Stomach (tissue), 19 donors: ENCODE results near the gene ABCB7. TPM values are rescaled to one million over a fixed set of nuclear protein-coding genes. Genes with fewer than 3 reads are reported as not detected.
"Not testable (repeated sequence)": the region's sequence is repeated elsewhere in the genome, so short reads cannot be mapped to it uniquely, and the experiment has no call there.

Experiments
- DNase-seq, 2 donors: peaks; one replicate each; pipeline versions ENCODE4 v3.0.0 to v3.0.0-alpha.2; 2013 to 2019
- H3K27ac ChIP-seq, 5 donors: fragments of 200-600 bp in 4 of 5; sonication (generic) in 4 of 5; one replicate each; pipeline ENCODE4 v1.5.1; 2013 to 2019; ENCODE audit warnings: mild to moderate bottlenecking in 1 of 5, moderate library complexity in 1 of 5
- H3K27me3 ChIP-seq, 3 donors: fragments of 200-600 bp; sonication (generic); one replicate each; pipeline ENCODE4 v1.5.1; 2017 to 2019; ENCODE audit warnings: mixed run types in 1 of 3
- H3K36me3 ChIP-seq, 4 donors: fragments of 200-600 bp; sonication (generic); 1 replicate in 3 of 4; 2 replicates in 1 of 4; pipeline ENCODE4 v1.5.1; 2016 to 2019
- H3K4me1 ChIP-seq, 4 donors: fragments of 200-600 bp; sonication (generic); one replicate each; pipeline ENCODE4 v1.5.1; 2016 to 2019
- H3K4me3 ChIP-seq, 4 donors: fragments of 200-600 bp; sonication (generic) in 3 of 4; one replicate each; pipeline ENCODE4 v1.5.1; 2016 to 2019; ENCODE audit warnings: mild to moderate bottlenecking in 1 of 4
- H3K9me3 ChIP-seq, 4 donors: fragments of 200-600 bp; sonication (generic); one replicate each; pipeline ENCODE4 v1.5.1; 2016 to 2019
- EP300 ChIP-seq: sonication (generic); formaldehyde crosslinking; IDR thresholded peaks from one replicate; pipeline ENCODE4 v1.6.1; 2017; ENCODE audit warnings: antibody characterized with exemption
- POLR2A ChIP-seq, 4 donors: fragments of 450-650 bp; IDR thresholded peaks; one replicate each; pipeline ENCODE4 v1.6.1; 2016; ENCODE audit warnings: antibody characterized with exemption in 4 of 4, control low read depth in 2 of 4, mild to moderate bottlenecking in 1 of 4, moderate library complexity in 1 of 4
- POLR2AphosphoS5 ChIP-seq, 3 donors: sonication (generic); formaldehyde crosslinking; IDR thresholded peaks; one replicate each; pipeline ENCODE4 v1.6.1; 2016; ENCODE audit warnings: antibody characterized with exemption in 3 of 3
- WGBS, 5 donors: extraction: QIAGEN DNeasy Blood & Tissue Kit in 3 of 5; methylation state at CpG; one replicate each; pipeline versions ENCODE4 v1.1.5 to v1.1.7; 2013 to 2018; 5-methylcytosine and 5-hydroxymethylcytosine counted together
- intact Hi-C: fragments of 100-400 bp; cut with DNase I; formaldehyde crosslinking; loops from one replicate; pipeline ENCODE4 v1.15.1; 2023; ENCODE audit warnings: low total_unique reads
- long read RNA-seq, 10 donors: transcript quantifications; one replicate each; lab custom pipeline, GENCODE V29; 2026
- polyA plus RNA-seq, 3 donors: library from polyadenylated mRNA; stranded (reverse); fragments of 200-250 nt; gene quantifications; one replicate each; pipeline ENCODE4 v1.2.3, GENCODE V29; 2013
- total RNA-seq, 5 donors: library from RNA; depleted of rRNA; stranded (reverse); fragments of >200 nt; gene quantifications; one replicate each; pipeline versions ENCODE4 v1.1.0 to v1.2.3, GENCODE V29; 2014 to 2016
- TF ChIP-seq, protein P1 (sequence below), 7 experiments: fragments of 450-650 bp in 4 of 7; fragments of 200-600 bp in 3 of 7; sonication (generic) in 3 of 7; IDR thresholded peaks; one replicate each; pipeline ENCODE4 v1.5.1; 2016 to 2019; ENCODE audit warnings: antibody characterized with exemption in 7 of 7, control low read depth in 2 of 7, mild to moderate bottlenecking in 1 of 7
- donor health status: healthy with polysubstance abuse.
- donor health status: Bipolar disorder and iron deficiency.
- donor health status: healthy.

ABCB7 gene
- total RNA-seq: 100 to 1,000 TPM in 1 of 5 donors, 10 to 100 TPM in 2, 1 to 10 TPM in 2; 6.2 to 108 (median 10.5) TPM
- polyA plus RNA-seq: 1 to 10 TPM; 3.9 to 8.0 (median 7.0) TPM
- long read RNA-seq, donor 1: 0 reads
- long read RNA-seq, donor 2, full-length matches to known transcripts: 2 of 2 reads
- long read RNA-seq, donor 2, partial matches to known transcripts: 0 of 2 reads
- long read RNA-seq, donor 2, other reads (novel, unspliced or antisense): 0 of 2 reads
- long read RNA-seq, donor 3, partial matches to known transcripts: 0 of 3 reads
- long read RNA-seq, donor 3, other reads (novel, unspliced or antisense): 0 of 3 reads
- long read RNA-seq, donor 4, partial matches to known transcripts: 0 of 1 reads
- long read RNA-seq, donor 4, other reads (novel, unspliced or antisense): 0 of 1 reads
- long read RNA-seq, donor 5, partial matches to known transcripts: 0 of 2 reads
- long read RNA-seq, donor 5, other reads (novel, unspliced or antisense): 0 of 2 reads
- long read RNA-seq, donor 6, full-length matches to known transcripts: 9 of 15 reads
- long read RNA-seq, donor 6, partial matches to known transcripts: 6 of 15 reads
- long read RNA-seq, donor 6, other reads (novel, unspliced or antisense): 0 of 15 reads
- long read RNA-seq, donor 7, partial matches to known transcripts: 0 of 2 reads
- long read RNA-seq, donor 7, other reads (novel, unspliced or antisense): 0 of 2 reads
- long read RNA-seq, donor 8, partial matches to known transcripts: 0 of 2 reads
- long read RNA-seq, donor 8, other reads (novel, unspliced or antisense): 0 of 2 reads
- long read RNA-seq, donor 9, full-length matches to known transcripts: 4 of 12 reads
- long read RNA-seq, donor 9, partial matches to known transcripts: 8 of 12 reads
- long read RNA-seq, donor 9, other reads (novel, unspliced or antisense): 0 of 12 reads
- long read RNA-seq, donor 10, partial matches to known transcripts: 0 of 2 reads
- long read RNA-seq, donor 10, other reads (novel, unspliced or antisense): 0 of 2 reads

DNA sequence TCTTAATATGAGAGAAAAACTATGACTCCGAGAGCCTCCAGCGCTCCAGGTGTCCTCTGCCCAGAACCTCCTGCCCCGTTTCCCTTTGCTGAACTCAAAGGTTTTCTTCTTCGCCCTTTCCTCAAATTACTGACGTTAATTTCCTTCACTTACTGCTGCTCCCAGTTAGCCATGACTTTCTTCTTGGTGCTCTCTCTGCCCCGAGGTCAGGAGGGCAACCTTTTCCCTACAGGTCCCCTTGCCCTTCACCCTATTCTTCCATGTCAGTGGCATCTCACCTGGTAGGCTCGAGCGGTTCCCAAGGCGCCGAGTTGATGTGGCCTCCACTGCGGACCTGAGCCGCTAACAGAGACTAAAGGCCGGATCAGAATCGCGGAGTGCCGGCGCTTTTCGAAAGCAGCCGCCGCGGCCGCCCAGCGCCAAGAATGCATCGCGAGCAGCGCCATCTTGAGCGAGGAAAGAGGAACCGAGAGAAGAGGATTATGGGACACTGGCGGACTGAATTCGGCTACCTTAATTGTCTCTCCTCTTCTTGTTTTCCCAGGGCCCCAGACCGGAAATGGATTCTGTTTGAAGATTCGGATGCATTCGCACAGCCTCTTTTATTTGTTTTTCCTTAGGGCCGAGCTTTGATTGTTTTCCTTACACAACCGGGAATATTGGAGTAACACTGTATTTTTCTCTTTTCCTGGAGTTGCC, at the start of gene ABCB7:
Gene ABCB7, minus strand, starts transcription at position 457 of the 699 bp plus-strand sequence. Its CDS starts 11 bp downstream, at position 446.
- TF ChIP-seq POLR2A (IDR thresholded peaks at IDR 0.05): no peak
- peak in 1 of 3 donors; percentile 44 for TF ChIP-seq POLR2AphosphoS5 (IDR thresholded peaks at IDR 0.05)
- Histone ChIP-seq H3K4me1 (peaks cover 0 to 26% (median 10%) of the 10 kb centered on the region in 4 donors), H3K27ac (peak within 1 kb of the TSS; percentile 74 to 88 (median 83)), H3K27me3 (no peaks in the 10 kb centered on the region), H3K36me3 (no peaks in the 10 kb centered on the region), H3K9me3 (no peaks in the 10 kb centered on the region), H3K4me3 (peak within 1 kb of the TSS; percentile 57 to 69 (median 64))
- 0 to 42% (median 6%) methylated on average over 34 to 35 of the region's 35 CpGs for WGBS, 5 donors
- DNase-seq: peak; percentile 57 to 91
- intact Hi-C loops: no loop called here

DNA sequence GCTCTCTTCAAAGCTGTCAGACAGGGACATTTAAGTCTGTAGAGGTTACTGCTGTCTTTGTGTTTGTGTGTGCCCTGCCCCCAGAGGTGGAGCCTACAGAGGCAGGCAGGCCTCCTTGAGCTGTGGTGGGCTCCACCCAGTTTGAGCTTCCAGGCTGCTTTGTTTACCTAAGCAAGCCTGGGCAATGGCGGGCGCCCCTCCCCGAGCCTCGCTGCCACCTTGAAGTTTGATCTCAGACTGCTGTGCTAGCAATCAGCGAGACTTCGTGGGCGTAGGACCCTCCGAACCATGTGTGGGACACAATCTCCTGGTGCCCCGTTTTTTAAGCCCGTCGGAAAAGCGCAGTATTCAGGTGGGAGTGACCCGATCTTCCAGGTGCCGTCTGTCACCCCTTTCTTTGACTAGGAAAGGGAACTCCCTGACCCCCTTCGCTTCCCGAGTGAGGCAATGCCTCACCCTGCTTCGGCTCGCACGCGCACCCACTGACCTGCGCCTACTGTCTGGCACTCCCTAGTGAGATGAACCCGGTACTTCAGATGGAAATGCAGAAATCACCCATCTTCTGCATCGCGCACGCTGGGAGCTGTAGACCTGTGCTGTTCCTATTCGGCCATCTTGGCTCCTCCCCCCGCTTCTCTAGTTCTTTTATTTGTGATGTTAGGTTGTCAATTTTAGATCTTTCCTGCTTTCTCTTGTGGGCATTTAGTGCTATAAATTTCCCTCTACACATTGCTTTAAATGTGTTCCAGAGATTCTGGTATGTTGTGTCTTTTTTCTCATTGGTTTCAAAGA, 32.5 kb upstream of the ABCB7 start:
- DNase-seq, intact Hi-C loops, H3K27me3 ChIP-seq, H3K9me3 ChIP-seq, H3K27ac ChIP-seq, H3K4me1 ChIP-seq, H3K36me3 ChIP-seq: not testable (repeated sequence)
- H3K4me3 ChIP-seq: peak overlapping the region in 3 of 4 donors; percentile 4 to 27 (median 4)
- WGBS, 5 donors: 60 to 83% (median 67%) methylated on average over 18 to 27 of the region's 27 CpGs

DNA sequence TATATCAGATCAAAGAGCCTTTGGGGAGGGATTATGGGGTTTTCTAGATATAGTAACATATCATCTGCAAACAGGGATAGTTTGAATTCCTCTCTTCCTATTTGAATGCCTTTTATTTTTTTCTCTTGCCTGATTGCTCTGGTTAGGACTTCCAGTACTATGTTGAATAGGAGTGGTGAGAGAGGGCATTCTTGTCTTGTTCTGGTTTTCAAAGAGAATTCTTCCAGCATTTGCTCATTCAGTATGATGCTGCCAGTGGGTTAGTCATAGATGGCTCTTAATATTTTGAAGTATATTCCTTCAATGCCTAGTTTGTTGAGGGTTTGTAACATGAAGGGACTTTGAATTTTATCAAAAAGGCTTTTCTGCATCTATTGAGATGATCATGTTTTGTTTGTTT, 25.6 kb upstream of the ABCB7 start:
- TF ChIP-seq EP300: no peak
- Histone ChIP-seq H3K4me1 (no peaks in the 10 kb centered on the region), H3K36me3 (no peaks in the 10 kb centered on the region), H3K27me3 (no peaks in the 10 kb centered on the region), H3K4me3 (no peak overlapping the region), H3K9me3 (no peaks in the 10 kb centered on the region), H3K27ac (no peak overlapping the region)
- no peak for DNase-seq
- intact Hi-C loops: no loop called here

DNA sequence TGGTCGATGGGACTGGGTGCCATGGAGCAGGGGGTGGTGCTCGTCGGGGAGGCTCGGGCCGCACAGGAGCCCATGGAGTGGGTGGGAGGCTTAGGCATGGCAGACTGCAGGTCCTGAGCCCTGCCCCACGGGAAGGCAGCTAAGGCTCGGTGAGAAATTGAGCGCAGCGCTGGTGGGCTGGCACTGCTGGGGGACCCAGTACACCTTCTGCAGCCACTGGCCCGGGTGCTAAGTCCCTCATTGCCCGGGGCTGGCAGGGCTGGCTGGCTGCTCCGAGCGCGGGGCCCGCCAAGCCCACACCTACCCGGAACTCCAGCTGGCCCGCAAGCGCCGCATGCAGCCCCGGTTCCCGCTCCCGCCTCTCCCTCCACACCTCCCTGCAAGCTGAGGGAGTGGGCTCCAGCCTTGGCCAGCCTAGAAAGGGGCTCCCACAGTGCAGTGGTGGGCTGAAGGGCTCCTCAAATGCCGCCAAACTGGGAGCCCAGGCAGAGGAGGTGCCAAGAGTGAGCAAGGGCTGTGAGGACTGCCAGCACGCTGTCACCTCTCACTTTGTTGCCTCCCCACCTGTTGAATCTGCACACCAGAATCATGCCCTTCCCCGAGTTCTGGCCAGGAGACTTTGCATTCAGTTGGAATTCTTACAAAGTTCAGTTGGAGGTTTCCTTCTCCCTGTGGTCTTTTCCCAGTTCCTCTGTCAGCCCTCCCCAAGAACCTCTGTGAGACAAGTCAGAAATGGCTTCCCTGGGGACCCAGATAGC, 23.6 kb upstream of the ABCB7 start:
- WGBS, 5 donors: 81 to 94% (median 88%) methylated on average over 3 to 16 of the region's 25 CpGs
- H3K36me3 ChIP-seq, intact Hi-C loops, H3K27me3 ChIP-seq, H3K27ac ChIP-seq, H3K9me3 ChIP-seq, H3K4me1 ChIP-seq, H3K4me3 ChIP-seq, DNase-seq: not testable (repeated sequence)

DNA sequence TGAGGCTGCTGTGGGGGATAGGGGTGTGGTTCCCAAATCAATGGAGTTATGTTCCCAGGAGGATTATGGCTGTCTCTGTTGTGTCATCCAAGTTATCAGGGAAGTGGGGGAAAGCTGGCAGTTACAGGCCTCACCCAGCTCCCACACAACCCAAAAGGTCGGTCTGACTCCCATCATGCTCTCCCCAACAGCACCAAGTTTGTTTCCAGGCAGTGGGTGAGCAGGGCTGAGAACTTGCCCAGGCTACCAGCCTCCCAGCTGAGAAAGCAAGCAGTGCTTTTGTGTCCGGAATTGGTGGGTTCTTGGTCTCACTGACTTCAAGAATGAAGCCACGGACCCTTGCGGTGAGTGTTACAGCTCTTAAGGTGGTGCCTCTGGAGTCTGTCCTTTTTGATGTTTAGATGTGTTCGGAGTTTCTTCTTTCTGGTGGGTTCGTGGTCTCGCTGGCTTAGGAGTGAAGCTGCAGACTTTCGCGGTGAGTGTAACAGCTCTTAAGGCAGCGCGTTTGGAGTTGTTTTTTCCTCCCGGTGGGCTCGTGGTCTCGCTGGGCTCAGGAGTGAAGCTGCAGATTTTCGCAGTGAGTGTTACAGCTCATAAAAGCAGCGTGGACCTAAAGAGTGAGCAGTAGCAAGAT, 16.3 kb upstream of the ABCB7 start:
- not testable (repeated sequence) for H3K4me1 ChIP-seq
- 80 to 94% (median 88%) methylated on average over 12 to 16 of the region's 16 CpGs for WGBS, 5 donors

DNA sequence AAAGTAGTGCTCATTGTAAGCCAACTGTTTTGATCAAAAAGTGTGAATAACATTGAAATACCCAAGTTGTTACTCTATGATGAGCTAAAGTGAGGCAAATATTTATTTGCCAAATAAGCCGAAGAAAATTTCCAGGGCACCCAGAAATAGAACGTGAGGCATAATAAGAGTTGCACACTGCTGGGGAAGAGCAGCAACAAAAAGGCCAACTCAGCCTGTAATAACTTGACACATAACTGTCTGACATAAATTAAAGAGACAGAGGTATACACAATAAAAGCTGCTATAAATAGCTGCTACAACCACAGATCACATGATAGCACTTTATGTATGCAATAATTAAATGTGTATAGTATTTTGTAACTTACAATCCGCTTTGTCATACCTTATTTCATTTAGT, 2.0 kb upstream of the ABCB7 start:
- TF ChIP-seq, protein P1, sequence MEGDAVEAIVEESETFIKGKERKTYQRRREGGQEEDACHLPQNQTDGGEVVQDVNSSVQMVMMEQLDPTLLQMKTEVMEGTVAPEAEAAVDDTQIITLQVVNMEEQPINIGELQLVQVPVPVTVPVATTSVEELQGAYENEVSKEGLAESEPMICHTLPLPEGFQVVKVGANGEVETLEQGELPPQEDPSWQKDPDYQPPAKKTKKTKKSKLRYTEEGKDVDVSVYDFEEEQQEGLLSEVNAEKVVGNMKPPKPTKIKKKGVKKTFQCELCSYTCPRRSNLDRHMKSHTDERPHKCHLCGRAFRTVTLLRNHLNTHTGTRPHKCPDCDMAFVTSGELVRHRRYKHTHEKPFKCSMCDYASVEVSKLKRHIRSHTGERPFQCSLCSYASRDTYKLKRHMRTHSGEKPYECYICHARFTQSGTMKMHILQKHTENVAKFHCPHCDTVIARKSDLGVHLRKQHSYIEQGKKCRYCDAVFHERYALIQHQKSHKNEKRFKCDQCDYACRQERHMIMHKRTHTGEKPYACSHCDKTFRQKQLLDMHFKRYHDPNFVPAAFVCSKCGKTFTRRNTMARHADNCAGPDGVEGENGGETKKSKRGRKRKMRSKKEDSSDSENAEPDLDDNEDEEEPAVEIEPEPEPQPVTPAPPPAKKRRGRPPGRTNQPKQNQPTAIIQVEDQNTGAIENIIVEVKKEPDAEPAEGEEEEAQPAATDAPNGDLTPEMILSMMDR (IDR thresholded peaks at IDR 0.05): no peak
- TF ChIP-seq POLR2AphosphoS5 (IDR thresholded peaks at IDR 0.05) (no peak), EP300 (no peak), POLR2A (IDR thresholded peaks at IDR 0.05) (no peak)

More for the DNA sequence above, 16.3 kb upstream of the ABCB7 start:
- H3K4me3 ChIP-seq, H3K36me3 ChIP-seq, H3K27me3 ChIP-seq, H3K27ac ChIP-seq, DNase-seq, intact Hi-C loops: not testable (repeated sequence)
- peaks cover 0 to 12% (median 0%) of the 10 kb centered on the region in 4 donors for H3K9me3 ChIP-seq

More for the DNA sequence above, 2.0 kb upstream of the ABCB7 start:
- Histone ChIP-seq H3K4me3 (no peak overlapping the region), H3K27me3 (no peaks in the 10 kb centered on the region), H3K27ac (no peak overlapping the region), H3K36me3 (no peaks in the 10 kb centered on the region), H3K4me1 (peaks cover 0 to 20% (median 8%) of the 10 kb centered on the region in 4 donors), H3K9me3 (no peaks in the 10 kb centered on the region)
- DNase-seq: no peak
- WGBS, 5 donors: 72 to 98% (median 85%) methylated on average over 3 of the region's 3 CpGs
- intact Hi-C loops: no loop called here
